HG02885 (cell line): ENCODE data around the gene CD300A.

ENCODE experiments used
- ATAC-seq: cut with Tn5 transposase; IDR thresholded peaks from one replicate; pipeline ENCODE4 v1.9.1; 2021; ENCODE audit warnings: mild to moderate bottlenecking; ENCODE audit not compliant: unreplicated experiment, poor library complexity

Gene CD300A

GRCh38 chr17:74439691-74440567 lies 26.5 kb upstream of the CD300A start:
- ATAC-seq = no peak

DNA sequence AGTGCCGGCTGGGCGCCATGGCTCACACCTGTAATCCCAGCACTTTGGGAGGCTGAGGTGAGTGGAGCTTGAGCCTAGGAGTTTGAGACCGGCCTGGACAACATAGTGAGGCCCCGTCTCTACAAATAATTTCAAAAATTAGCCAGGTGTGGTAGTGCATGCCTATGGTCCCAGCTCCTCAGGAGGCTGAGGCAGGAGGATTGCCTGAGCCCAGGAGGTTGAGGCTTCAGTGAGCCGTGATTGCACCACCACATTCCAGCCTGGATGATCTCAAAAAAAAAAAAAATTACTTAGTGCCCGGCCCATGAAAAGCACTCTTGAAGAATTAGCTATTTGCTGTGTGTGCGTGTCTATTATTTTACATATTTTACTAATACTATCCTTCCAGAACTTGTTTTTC lies 24.9 kb upstream of the CD300A start:
- ATAC-seq = no peak

GRCh38 chr17:74442291-74442669 lies 24.2 kb upstream of the CD300A start:
- no peak for ATAC-seq

- no peak for ATAC-seq
Measured at GRCh38 chr17:74442670-74443515, 23.5 kb upstream of the CD300A start.

- no peak for ATAC-seq
Measured at GRCh38 chr17:74443516-74444296, 22.7 kb upstream of the CD300A start.

DNA sequence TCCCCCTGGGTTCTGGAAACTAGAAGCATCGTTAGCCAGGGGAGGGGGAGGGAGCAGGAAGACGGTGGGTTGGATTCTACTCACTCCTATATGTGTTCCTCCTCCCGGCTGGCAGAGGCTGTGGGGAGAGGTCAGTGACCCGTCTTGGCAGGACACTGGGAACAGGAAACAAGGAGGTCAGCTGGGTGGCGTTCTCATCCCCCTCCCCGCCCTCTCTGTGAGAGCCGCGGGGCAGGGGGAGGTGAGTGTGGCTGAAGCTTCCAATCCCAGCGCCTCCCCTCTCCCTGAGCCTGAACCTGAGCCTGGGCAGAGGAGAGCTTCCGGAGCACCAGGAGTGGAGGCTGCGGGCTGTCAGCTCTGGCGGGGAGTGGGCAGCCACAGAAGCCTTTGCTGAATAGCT lies 22.0 kb upstream of the CD300A start:
- no peak for ATAC-seq

DNA sequence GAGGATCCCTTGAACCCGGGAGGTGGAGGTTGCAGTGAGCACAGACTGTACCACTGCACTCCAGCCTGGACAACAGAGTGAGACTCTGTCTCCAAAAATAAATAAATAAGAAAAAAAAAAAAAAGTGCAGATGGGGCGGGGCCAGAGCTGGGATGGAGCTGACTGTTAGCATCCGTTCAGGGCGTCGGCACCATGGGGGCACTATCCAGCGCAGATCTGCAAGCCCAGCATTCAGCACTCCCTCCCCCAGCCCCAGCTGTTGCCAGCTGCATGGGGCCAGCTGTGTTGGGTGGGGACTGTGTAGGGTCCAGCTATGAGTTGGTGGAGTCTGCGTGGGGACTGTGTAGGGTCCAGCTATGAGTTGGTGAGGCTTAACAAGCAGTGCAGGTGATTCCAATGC lies 21.3 kb upstream of the CD300A start:
- ATAC-seq = no peak

DNA sequence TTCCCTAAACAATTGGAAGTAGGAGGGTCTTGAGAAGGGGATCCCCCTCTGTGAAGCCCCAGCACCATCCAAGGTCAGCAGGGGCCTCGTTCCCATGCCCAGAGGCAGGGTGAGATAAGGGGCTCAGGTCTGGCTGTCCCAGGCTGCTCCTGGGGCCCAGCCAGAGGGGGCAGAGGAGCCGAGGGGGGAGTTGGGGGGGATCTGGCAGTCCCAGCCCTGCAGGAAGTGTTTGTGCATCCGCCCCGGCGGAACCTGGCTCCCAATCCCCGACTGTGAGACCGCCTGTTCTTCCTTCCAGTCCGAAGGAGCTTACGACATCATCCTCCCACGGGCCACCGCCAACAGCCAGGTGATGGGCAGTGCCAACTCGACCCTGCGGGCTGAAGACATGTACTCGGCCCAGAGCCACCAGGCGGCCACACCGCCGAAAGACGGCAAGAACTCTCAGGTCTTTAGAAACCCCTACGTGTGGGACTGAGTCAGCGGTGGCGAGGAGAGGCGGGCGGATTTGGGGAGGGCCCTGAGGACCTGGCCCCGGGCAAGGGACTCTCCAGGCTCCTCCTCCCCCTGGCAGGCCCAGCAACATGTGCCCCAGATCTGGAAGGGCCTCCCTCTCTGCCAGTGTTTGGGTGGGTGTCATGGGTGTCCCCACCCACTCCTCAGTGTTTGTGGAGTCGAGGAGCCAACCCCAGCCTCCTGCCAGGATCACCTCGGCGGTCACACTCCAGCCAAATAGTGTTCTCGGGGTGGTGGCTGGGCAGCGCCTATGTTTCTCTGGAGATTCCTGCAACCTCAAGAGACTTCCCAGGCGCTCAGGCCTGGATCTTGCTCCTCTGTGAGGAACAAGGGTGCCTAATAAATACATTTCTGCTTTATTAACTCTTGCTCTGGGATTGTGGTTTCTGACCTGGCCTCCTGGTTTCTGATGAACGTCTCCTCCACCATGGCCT lies 19.6 kb upstream of the CD300A start:
- no peak for ATAC-seq

DNA sequence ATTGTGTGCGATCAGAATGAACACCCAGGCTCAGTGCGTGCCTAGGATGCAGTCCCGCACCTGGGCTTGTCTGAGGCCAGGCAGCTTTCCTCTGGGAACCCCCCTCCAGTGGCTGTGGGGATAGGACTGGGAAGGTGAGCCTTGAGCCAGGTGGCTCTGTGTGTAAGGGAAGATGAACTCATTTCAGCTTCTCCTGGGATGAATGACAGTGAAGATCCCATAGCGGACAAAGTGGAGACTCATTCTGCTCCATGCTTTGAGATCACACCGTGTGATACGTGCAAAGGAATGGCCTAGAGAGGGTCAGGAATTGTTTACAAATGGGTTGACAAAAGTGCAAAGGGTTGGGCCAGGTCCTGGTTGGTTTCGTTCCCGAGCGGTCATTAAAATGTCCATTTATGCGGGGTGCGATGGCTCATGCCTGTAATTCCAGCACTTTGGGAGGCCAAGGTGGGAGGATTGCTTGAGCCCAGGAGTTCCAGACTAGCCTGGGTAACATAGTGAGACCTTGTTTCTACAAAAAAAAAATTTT lies 18.7 kb upstream of the CD300A start:
- ATAC-seq = no peak

GRCh38 chr17:74448756-74449155 lies 17.7 kb upstream of the CD300A start:
- ATAC-seq = no peak

GRCh38 chr17:74449306-74449705 lies 17.1 kb upstream of the CD300A start:
- ATAC-seq = no peak

DNA sequence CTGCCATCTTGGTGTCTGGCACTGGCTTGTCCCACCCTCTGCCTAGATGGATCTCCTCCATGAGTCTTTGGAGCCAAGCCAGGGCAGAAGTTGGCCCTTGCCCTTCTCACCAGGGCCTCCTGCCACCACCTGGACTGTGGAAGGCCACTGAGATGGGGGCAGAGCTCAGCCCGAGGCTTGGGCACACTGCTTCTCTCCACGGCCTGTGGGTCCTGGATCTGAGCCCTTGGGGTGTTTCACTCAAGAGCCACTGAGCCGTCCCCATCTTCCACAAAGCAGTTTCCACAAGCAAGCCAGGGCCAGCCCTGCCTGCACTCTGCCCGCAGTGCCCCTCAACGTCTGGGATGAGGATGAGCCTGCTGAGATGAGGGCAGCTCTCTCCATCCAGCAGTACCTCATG lies 16.7 kb upstream of the CD300A start:
- no peak for ATAC-seq

- no peak for ATAC-seq
Measured at GRCh38 chr17:74450231-74450630, 16.2 kb upstream of the CD300A start.

- no peak for ATAC-seq
Measured at GRCh38 chr17:74450925-74451403, 15.5 kb upstream of the CD300A start.

GRCh38 chr17:74451557-74451956 lies 14.9 kb upstream of the CD300A start:
- no peak for ATAC-seq

DNA sequence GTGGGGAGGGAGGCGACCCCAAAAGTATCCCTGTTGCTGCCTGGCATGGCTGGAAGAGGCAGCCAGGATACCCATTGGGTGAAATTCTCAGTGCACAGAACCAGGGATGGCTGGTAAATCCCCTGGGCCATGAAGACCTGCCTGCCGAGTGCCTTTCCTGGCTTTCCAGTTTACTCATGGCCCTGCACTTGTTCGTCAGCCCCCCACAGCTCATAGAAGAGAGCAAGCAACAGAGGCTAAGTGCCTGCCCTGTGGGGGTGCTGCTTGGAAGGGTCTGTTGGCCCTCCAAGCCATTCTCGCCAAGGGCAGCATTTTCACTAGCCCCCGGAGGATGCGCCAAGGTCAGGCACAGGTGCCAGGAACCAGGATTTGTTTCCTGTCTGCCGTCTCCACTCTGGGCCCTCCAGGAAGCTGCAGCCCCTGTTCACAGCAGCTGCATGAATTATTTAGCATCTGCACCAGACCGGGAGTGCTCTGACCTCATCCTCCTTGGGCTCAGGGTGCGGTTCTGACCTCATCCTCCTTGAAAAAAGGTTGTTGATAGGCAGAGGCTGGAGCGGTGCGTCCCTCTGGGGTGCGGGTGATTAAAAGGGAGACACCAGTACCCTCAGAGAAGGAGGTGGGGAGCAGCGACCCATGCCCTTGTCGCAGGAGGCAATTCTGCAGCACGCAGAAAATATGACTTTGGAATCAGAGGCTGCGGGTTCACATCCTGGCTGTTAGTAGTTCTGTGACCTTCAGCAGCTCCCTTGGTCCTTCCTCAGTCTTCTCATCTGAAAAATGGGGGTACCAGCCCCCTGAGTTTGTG lies 14.2 kb upstream of the CD300A start:
- no peak for ATAC-seq

DNA sequence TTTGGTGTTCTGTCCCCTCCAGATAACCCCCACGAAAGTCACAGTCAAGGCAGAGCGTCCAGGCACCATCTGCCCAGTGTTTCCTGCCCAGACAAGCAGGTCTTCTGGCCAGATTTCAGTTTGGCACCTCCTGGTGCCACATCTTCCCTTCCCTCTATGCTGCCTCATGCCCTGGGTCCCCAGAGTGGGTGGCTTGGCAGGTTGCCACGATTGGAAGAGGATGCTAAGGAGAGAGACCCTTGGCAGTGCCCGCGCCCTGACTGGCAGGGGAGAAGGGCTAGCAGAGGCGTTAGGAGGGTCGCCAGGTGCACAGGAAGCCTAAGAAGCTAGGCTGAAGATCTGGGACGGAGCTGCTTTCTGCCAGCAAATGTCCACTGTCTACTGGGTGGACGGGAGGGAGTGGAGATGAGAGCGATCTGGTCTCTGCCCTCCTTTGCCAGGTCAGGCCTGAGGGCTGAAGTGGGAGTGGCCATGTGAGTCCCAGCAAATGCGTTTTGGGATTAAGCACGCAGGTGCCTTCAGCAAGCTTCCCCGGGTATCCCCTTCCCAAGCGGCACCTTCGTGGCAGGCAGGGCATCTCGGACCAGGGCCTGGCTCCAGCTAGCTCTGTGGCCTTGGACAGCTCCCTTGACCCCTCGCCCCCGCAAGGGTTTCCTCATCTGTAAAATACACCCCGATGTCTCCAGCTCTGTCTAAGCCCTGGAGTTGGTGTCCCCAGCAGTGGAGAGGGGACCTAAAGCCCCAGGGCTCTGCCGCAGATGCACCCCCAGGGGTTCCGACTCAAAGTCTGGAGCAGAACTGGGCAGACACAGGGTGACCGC lies 13.4 kb upstream of the CD300A start:
- no peak for ATAC-seq
